Measurements from ENCODE around the gene SPDYE2B.
"Not testable (repeated sequence)": the region's sequence is repeated elsewhere in the genome, so short reads cannot be mapped to it uniquely, and the experiment has no call there.

The SPDYE2B gene

GRCh38 chr7:102649924-102650323 lies at the start of gene SPDYE2B:
SPDYE2B (plus strand) TSS chr7:102650319; CDS start chr7:102652349, 2,030 bp downstream.
- DNase-seq (ENCODE audit: low read depth in 1 of 2, low spot score in 1 of 2) = not testable (repeated sequence)

GRCh38 chr7:102602317-102602716 lies 47.8 kb upstream of the SPDYE2B start:
- DNase-seq (ENCODE audit: low read depth in 1 of 2, low spot score in 1 of 2) = not testable (repeated sequence)

- not testable (repeated sequence) for DNase-seq (ENCODE audit: low read depth in 1 of 2, low spot score in 1 of 2)
Observed at GRCh38 chr7:102604431-102605145, 45.5 kb upstream of the SPDYE2B start.

GRCh38 chr7:102606848-102607247 lies 43.3 kb upstream of the SPDYE2B start:
- DNase-seq (ENCODE audit: low read depth in 1 of 2, low spot score in 1 of 2) = not testable (repeated sequence)

GRCh38 chr7:102609734-102610133 lies 40.4 kb upstream of the SPDYE2B start:
- DNase-seq (ENCODE audit: low read depth in 1 of 2, low spot score in 1 of 2) = not testable (repeated sequence)

GRCh38 chr7:102610441-102610840 lies 39.7 kb upstream of the SPDYE2B start:
- DNase-seq (ENCODE audit: low read depth in 1 of 2, low spot score in 1 of 2) = not testable (repeated sequence)

- DNase-seq (ENCODE audit: low read depth in 1 of 2, low spot score in 1 of 2) = not testable (repeated sequence)
Observed at GRCh38 chr7:102611013-102611674, 39.0 kb upstream of the SPDYE2B start.

GRCh38 chr7:102611675-102612325 lies 38.3 kb upstream of the SPDYE2B start:
- DNase-seq (ENCODE audit: low read depth in 1 of 2, low spot score in 1 of 2) = not testable (repeated sequence)

- not testable (repeated sequence) for DNase-seq (ENCODE audit: low read depth in 1 of 2, low spot score in 1 of 2)
Observed at GRCh38 chr7:102613575-102614345, 36.4 kb upstream of the SPDYE2B start.

GRCh38 chr7:102614346-102614697 lies 35.8 kb upstream of the SPDYE2B start:
- DNase-seq (ENCODE audit: low read depth in 1 of 2, low spot score in 1 of 2) = not testable (repeated sequence)

GRCh38 chr7:102614873-102615272 lies 35.2 kb upstream of the SPDYE2B start:
- not testable (repeated sequence) for DNase-seq (ENCODE audit: low read depth in 1 of 2, low spot score in 1 of 2)

- not testable (repeated sequence) for DNase-seq (ENCODE audit: low read depth in 1 of 2, low spot score in 1 of 2)
Observed at GRCh38 chr7:102615930-102616329, 34.2 kb upstream of the SPDYE2B start.

GRCh38 chr7:102616507-102617125 lies 33.5 kb upstream of the SPDYE2B start, which contains the start of gene RASA4:
RASA4 (minus strand) TSS chr7:102616756; CDS start chr7:102616689, 67 bp downstream.
- DNase-seq (ENCODE audit: low read depth in 1 of 2, low spot score in 1 of 2) = not testable (repeated sequence)

- not testable (repeated sequence) for DNase-seq (ENCODE audit: low read depth in 1 of 2, low spot score in 1 of 2)
Observed at GRCh38 chr7:102618122-102618521, 32.0 kb upstream of the SPDYE2B start.

GRCh38 chr7:102627271-102627904 lies 22.7 kb upstream of the SPDYE2B start:
- not testable (repeated sequence) for DNase-seq (ENCODE audit: low read depth in 1 of 2, low spot score in 1 of 2)

GRCh38 chr7:102630622-102631021 lies 19.5 kb upstream of the SPDYE2B start:
- DNase-seq (ENCODE audit: low read depth in 1 of 2, low spot score in 1 of 2) = not testable (repeated sequence)

GRCh38 chr7:102634299-102634698 lies 15.8 kb upstream of the SPDYE2B start:
- not testable (repeated sequence) for DNase-seq (ENCODE audit: low read depth in 1 of 2, low spot score in 1 of 2)

- DNase-seq (ENCODE audit: low read depth in 1 of 2, low spot score in 1 of 2) = not testable (repeated sequence)
Observed at GRCh38 chr7:102635354-102635753, 14.8 kb upstream of the SPDYE2B start.

GRCh38 chr7:102636956-102637355 lies 13.2 kb upstream of the SPDYE2B start:
- DNase-seq (ENCODE audit: low read depth in 1 of 2, low spot score in 1 of 2) = not testable (repeated sequence)

GRCh38 chr7:102638848-102639247 lies 11.3 kb upstream of the SPDYE2B start:
- DNase-seq (ENCODE audit: low read depth in 1 of 2, low spot score in 1 of 2) = not testable (repeated sequence)

Data from activated T-helper 1 cell treated with anti-CD3 and anti-CD28 coated beads, Interleukin-2, amount 50 U/mL, for 16 hours (primary cell).